MM.1S (cell line): ENCODE measurements around the gene AP1G1.

Source experiments
- DNase-seq: peaks from one replicate; pipeline ENCODE4 v3.0.0-alpha.2; 2015
- H2AFZ ChIP-seq: fragments of 300-600 bp; sonication (generic); 2 replicates; pipeline ENCODE4 v1.6.0; 2016; ENCODE audit warnings: antibody characterized with exemption, low read length
- H3F3A ChIP-seq: fragments of 300-600 bp; sonication (generic); 2 replicates; pipeline ENCODE4 v1.6.1; 2016; ENCODE audit warnings: mild to moderate bottlenecking, antibody characterized with exemption, low read length, moderate library complexity, mixed read lengths; ENCODE audit not compliant: insufficient read depth
- H3K27ac ChIP-seq: fragments of 300-600 bp; sonication (generic); 2 replicates; pipeline ENCODE4 v1.5.1; 2016; ENCODE audit warnings: mild to moderate bottlenecking, low read length
- H3K27me3 ChIP-seq: fragments of 300-600 bp; sonication (generic); replicated peaks from 2 replicates; pipeline ENCODE4 v1.6.0; 2016; ENCODE audit warnings: low read length; ENCODE audit not compliant: insufficient read depth
- H3K36me3 ChIP-seq: fragments of 300-600 bp; sonication (generic); replicated peaks from 2 replicates; pipeline ENCODE4 v1.6.1; 2016; ENCODE audit warnings: mild to moderate bottlenecking, low read length, mixed read lengths; ENCODE audit not compliant: insufficient read depth
- H3K4me1 ChIP-seq: fragments of 300-600 bp; sonication (generic); 2 replicates; pipeline ENCODE4 v1.6.1; 2016; ENCODE audit warnings: low read length, mixed read lengths
- H3K4me2 ChIP-seq: fragments of 300-600 bp; sonication (generic); 2 replicates; pipeline ENCODE4 v1.6.0; 2016; ENCODE audit warnings: low read depth, low read length
- H3K4me3 ChIP-seq: fragments of 300-600 bp; sonication (generic); 2 replicates; pipeline ENCODE4 v1.5.1; 2016; ENCODE audit warnings: low read length, mixed read lengths
- H3K79me2 ChIP-seq: fragments of 300-600 bp; sonication (generic); 2 replicates; pipeline ENCODE4 v1.6.1; 2016; ENCODE audit warnings: mixed run types, low read length, mixed read lengths
- H3K9ac ChIP-seq: fragments of 300-600 bp; sonication (generic); 2 replicates; pipeline ENCODE4 v1.6.1; 2016; ENCODE audit warnings: low read length, mixed read lengths
- H3K9me2 ChIP-seq: fragments of 300-600 bp; sonication (generic); replicated peaks from 2 replicates; pipeline ENCODE4 v1.6.1; 2016; ENCODE audit warnings: mild to moderate bottlenecking, low read length, mixed read lengths; ENCODE audit not compliant: insufficient read depth
- H3K9me3 ChIP-seq: fragments of 300-600 bp; sonication (generic); replicated peaks from 2 replicates; pipeline ENCODE4 v1.6.1; 2016; ENCODE audit warnings: mild to moderate bottlenecking, low read length, mixed read lengths; ENCODE audit not compliant: insufficient read depth
- H4K20me1 ChIP-seq: fragments of 300-600 bp; sonication (generic); 2 replicates; pipeline ENCODE4 v1.6.1; 2016; ENCODE audit warnings: mild to moderate bottlenecking, low read length, moderate library complexity, mixed read lengths; ENCODE audit not compliant: insufficient read depth
- EZH2 ChIP-seq: fragments of 300-600 bp; sonication (generic); optimal IDR thresholded peaks from 2 replicates; pipeline ENCODE3; 2017; ENCODE audit warnings: low read depth, mild to moderate bottlenecking, antibody characterized with exemption, low read length, mixed read lengths
- EZH2phosphoT487 ChIP-seq: fragments of 300-600 bp; sonication (generic); IDR thresholded peaks from 2 replicates; pipeline ENCODE4 v1.6.1; 2018; ENCODE audit warnings: antibody characterized with exemption, low read length
- TF ChIP-seq, protein P1 (sequence below): fragments of 300-600 bp; sonication (generic); IDR thresholded peaks from 2 replicates; pipeline ENCODE4 v1.5.1; 2016; ENCODE audit warnings: antibody characterized with exemption, low read length, mixed read lengths

Gene AP1G1

DNA sequence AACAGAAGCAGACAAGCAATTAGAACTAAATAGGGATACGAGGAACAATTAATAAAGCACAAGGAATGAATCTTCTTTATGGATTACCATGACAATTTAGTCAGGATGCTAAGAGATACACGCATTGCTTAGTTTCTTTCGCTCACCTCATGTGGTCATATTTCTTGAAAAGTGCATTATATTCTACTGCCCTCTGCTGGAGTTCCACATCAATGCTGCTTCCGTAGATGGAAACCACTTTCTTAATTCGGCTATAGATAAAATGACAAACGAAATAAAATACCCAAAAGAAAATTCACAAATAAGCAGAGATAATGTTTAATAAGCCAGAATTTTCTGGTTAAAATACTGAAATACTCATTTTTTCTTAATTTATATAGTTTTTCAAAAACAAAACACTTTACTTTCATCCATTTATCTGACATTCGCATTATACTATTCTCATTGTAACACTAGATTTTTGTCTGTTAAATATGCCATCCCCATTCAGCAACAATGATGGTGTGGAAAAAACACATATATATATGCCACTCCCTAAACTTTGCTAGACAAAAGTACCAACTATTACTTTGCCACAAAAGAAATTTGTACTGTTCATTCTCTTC is 62.1 kb downstream of the AP1G1 start:
- Histone ChIP-seq H3F3A (0 out of 2 replicates have a peak, but pooled peaks cover 5% of the 10 kb centered on the region), H3K4me2 (no peak overlapping the region), H3K9ac (no peak overlapping the region), H3K9me2 (no peaks in the 10 kb centered on the region), H3K4me3 (no peak overlapping the region), H3K79me2 (no peaks in the 10 kb centered on the region), H3K4me1 (no peaks in the 10 kb centered on the region), H3K27me3 (no peaks in the 10 kb centered on the region), H4K20me1 (no peaks in the 10 kb centered on the region; the same call in 1 of the 2 replicates), H3K36me3 (peaks cover 4% of the 10 kb centered on the region), H3K27ac (no peak overlapping the region), H3K9me3 (no peaks in the 10 kb centered on the region), H2AFZ (no peak overlapping the region)
- TF ChIP-seq EZH2 (no peak), EZH2phosphoT487 (no peak)
- TF ChIP-seq, protein P1, sequence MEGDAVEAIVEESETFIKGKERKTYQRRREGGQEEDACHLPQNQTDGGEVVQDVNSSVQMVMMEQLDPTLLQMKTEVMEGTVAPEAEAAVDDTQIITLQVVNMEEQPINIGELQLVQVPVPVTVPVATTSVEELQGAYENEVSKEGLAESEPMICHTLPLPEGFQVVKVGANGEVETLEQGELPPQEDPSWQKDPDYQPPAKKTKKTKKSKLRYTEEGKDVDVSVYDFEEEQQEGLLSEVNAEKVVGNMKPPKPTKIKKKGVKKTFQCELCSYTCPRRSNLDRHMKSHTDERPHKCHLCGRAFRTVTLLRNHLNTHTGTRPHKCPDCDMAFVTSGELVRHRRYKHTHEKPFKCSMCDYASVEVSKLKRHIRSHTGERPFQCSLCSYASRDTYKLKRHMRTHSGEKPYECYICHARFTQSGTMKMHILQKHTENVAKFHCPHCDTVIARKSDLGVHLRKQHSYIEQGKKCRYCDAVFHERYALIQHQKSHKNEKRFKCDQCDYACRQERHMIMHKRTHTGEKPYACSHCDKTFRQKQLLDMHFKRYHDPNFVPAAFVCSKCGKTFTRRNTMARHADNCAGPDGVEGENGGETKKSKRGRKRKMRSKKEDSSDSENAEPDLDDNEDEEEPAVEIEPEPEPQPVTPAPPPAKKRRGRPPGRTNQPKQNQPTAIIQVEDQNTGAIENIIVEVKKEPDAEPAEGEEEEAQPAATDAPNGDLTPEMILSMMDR, result peak; percentile 75
- DNase-seq, result peak; percentile 60

DNA sequence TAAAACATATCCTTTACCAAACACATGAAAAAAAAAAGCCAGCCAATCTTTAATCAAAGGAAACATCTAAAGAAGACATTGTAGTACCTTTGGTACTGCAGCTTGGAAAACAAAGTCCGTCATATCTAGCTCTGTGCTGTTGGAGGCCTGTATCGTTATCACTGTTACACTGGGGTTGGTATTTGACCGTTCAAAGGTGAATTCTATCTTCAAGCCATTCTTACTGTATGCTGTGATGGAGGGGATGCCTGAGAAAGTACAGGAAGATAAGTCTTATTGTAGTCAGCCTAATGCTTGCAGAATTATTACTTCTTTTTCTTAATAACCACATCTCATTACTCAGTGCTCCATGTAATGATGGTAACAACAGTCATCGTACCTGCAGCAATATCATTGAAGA is 69.8 kb downstream of the AP1G1 start:
- no peaks in the 10 kb centered on the region for H3K79me2 ChIP-seq
- H3K9me2 ChIP-seq, result no peaks in the 10 kb centered on the region
- H3F3A ChIP-seq, result no peaks in the 10 kb centered on the region
- H3K4me3 ChIP-seq, result no peak overlapping the region
- no peaks in the 10 kb centered on the region for H3K4me1 ChIP-seq
- no peak overlapping the region for H2AFZ ChIP-seq
- TF ChIP-seq EZH2 (no peak), EZH2phosphoT487 (no peak)
- TF ChIP-seq, protein P1, result no peak
- no peak overlapping the region for H3K9ac ChIP-seq
- no peak overlapping the region for H3K4me2 ChIP-seq
- H3K27me3 ChIP-seq, result no peaks in the 10 kb centered on the region
- no peaks in the 10 kb centered on the region; the same call in 1 of the 2 replicates for H4K20me1 ChIP-seq
- DNase-seq, result no peak
- H3K27ac ChIP-seq, result no peak overlapping the region
- H3K36me3 ChIP-seq, result peaks cover 14% of the 10 kb centered on the region
- H3K9me3 ChIP-seq, result no peaks in the 10 kb centered on the region

DNA sequence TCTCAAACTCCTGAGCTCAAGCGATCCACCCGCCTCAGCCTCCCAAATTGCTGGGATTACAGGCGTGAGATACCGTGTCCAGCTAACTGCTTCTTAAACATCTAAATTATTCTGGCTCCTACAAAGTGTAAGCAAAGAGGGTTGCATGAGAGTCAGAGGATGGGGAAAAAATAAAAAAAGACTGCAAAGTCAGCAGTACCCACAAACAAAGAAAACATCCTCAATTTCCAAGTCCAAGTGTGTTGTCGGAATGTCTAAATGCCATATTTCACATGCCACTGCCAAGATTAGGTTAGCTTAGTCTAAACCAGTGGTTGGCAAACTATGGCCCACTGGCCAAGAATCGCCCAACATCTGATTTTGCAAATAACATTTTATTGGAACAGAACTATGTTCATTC is 71.1 kb downstream of the AP1G1 start:
- Histone ChIP-seq H3K27me3 (no peaks in the 10 kb centered on the region), H3K9ac (no peak overlapping the region), H3K27ac (no peak overlapping the region), H3K9me3 (no peaks in the 10 kb centered on the region), H3F3A (no peaks in the 10 kb centered on the region), H3K36me3 (0 out of 2 replicates have a peak, but pooled peaks cover 11% of the 10 kb centered on the region), H4K20me1 (no peaks in the 10 kb centered on the region; the same call in 1 of the 2 replicates), H2AFZ (no peak overlapping the region), H3K79me2 (no peaks in the 10 kb centered on the region), H3K4me3 (no peak overlapping the region), H3K4me2 (no peak overlapping the region), H3K4me1 (no peaks in the 10 kb centered on the region), H3K9me2 (no peaks in the 10 kb centered on the region)
- no peak for DNase-seq
- TF ChIP-seq, protein P1, result no peak
